Fibroblast of pulmonary artery (primary cell): Measurements from ENCODE around the gene SCRT2.

Experiments used
- DNase-seq: peaks from one replicate; pipeline ENCODE4 v3.0.0-alpha.2; 2010; ENCODE audit warnings: low read depth
- H3K4me3 ChIP-seq: replicated peaks from 2 replicates; pipeline ENCODE4 v1.5.1; 2011; ENCODE audit warnings: low read depth, mild to moderate bottlenecking, control low read depth, low read length, moderate library complexity
- TF ChIP-seq, protein P1 (sequence below): IDR thresholded peaks from 2 replicates; pipeline ENCODE4 v1.5.1; 2011; ENCODE audit warnings: mild to moderate bottlenecking, control low read depth, low read length, inconsistent platforms; ENCODE audit errors: missing control alignments

Gene SCRT2

DNA sequence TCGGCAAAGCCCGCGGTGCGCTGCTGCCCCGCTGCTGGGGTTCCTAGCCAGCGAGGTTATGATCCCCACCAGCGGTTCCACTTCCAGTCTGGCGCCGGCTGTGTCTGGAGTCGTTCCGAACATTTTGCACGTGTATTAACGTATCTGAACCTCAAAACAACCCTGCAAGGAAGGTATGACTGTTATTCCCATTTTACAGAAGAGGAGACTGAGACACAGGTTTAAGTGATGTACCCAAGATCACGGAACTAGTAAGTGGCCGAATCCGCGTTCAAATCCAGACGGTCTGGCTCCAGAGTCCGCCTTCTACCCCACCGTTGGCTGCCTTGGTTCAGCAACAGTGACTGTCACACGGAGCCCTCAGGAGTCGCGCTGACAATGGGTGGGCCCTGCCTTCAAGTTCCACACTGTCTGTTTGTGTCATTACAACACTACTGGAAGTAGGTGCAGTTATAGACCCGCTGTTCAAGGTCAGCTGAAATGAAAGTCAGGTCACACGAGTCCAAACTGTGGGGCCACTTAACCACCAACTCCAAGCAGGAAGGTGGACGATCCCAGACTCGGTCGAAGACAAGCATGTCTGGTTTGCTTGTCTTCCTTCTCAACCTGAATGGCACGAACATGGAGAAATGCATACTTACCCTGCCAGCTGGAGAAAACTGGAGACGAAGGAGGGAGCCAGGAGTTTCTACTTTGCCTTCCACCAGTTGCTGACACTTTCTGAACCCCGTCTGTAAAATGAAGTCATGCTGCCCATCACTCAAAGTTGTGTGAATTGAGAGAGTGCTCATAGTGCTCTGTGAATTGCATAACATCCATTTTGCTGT lies 21.8 kb downstream of the SCRT2 start:
- peak overlapping the region; percentile 93 for H3K4me3 ChIP-seq
- TF ChIP-seq, protein P1, sequence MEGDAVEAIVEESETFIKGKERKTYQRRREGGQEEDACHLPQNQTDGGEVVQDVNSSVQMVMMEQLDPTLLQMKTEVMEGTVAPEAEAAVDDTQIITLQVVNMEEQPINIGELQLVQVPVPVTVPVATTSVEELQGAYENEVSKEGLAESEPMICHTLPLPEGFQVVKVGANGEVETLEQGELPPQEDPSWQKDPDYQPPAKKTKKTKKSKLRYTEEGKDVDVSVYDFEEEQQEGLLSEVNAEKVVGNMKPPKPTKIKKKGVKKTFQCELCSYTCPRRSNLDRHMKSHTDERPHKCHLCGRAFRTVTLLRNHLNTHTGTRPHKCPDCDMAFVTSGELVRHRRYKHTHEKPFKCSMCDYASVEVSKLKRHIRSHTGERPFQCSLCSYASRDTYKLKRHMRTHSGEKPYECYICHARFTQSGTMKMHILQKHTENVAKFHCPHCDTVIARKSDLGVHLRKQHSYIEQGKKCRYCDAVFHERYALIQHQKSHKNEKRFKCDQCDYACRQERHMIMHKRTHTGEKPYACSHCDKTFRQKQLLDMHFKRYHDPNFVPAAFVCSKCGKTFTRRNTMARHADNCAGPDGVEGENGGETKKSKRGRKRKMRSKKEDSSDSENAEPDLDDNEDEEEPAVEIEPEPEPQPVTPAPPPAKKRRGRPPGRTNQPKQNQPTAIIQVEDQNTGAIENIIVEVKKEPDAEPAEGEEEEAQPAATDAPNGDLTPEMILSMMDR: no peak
- no peak for DNase-seq

DNA sequence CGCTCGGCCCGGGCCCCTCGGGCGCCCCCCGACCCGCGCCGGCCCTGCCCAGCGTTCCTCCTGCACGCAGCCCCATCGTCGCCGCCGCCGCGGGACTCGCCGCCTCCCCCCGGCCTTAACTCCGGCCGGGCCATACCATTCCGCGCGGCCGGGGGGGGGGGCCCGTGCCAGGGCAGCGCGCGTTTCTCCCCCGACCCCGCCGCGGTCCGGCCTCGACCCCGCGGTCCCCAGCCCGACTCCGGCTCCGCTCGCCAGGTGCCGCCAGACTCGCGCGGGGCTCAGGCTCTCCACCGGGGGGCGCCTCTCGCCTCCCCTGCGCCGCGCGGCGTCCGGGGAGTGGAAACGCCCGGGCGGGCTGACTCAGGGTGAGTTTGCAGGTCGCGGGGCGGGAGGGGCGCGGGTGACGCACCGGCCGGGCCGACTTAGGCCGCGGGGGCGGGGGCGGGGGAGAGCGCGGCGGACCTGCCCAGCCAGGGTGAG lies 22.5 kb downstream of the SCRT2 start, which contains the start of gene SRXN1:
SRXN1 (minus strand) TSS at position 91 of the 480 bp plus-strand sequence; CDS start at position 76, 15 bp downstream.
- TF ChIP-seq, protein P1: no peak
- DNase-seq: peak; percentile 92
- peak within 1 kb of the TSS; percentile 93 for H3K4me3 ChIP-seq

- TF ChIP-seq, protein P1: no peak
- peak; percentile 61 for DNase-seq
- H3K4me3 ChIP-seq: peak overlapping the region; percentile 93
Observed at GRCh38 chr20:652615-653109, 22.9 kb downstream of the SCRT2 start.

- no peak for DNase-seq
- TF ChIP-seq, protein P1: no peak
- H3K4me3 ChIP-seq: peak overlapping the region; percentile 93
Observed at GRCh38 chr20:651713-652614, 23.6 kb downstream of the SCRT2 start.

DNA sequence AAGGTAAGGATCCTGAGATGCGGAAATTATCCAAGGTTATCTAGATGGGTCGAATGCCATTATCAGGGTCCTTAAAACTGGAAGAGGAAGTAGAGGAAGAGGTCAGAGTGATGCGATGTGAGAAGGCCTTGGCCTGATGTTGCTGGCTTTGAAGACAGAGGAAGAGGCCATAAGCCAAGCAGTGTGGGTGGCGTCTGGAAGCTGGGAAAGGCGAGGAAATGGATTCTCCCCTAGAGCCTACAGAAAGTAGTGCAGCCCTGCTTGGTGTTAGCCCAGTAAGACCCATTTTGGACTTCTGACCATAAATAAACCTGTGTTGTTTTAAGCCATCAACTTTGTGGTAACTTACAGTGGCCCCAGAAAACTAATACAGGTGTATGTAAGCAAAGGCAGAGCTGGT lies 24.6 kb downstream of the SCRT2 start:
- H3K4me3 ChIP-seq: no peak overlapping the region
- peak; percentile 35 for DNase-seq
- TF ChIP-seq, protein P1: peak; percentile 27

GRCh38 chr20:650281-650680 lies 25.3 kb downstream of the SCRT2 start:
- TF ChIP-seq, protein P1: no peak
- no peak overlapping the region for H3K4me3 ChIP-seq
- no peak for DNase-seq
